Hepatocyte (in vitro differentiated cells): ENCODE measurements around the gene CFAP73.

Experiments used
- EZH2 ChIP-seq: fragments of 200-600 bp; sonication (generic); IDR thresholded peaks from 2 replicates; pipeline ENCODE4 v1.6.1; 2016; ENCODE audit warnings: antibody characterized with exemption, mild to moderate bottlenecking, borderline replicate concordance
- TF ChIP-seq, protein P1 (sequence below): fragments of 200-600 bp; sonication (generic); IDR thresholded peaks from 2 replicates; pipeline ENCODE4 v1.5.1; 2016; ENCODE audit warnings: antibody characterized with exemption, mild to moderate bottlenecking; ENCODE audit not compliant: poor library complexity

DNA sequence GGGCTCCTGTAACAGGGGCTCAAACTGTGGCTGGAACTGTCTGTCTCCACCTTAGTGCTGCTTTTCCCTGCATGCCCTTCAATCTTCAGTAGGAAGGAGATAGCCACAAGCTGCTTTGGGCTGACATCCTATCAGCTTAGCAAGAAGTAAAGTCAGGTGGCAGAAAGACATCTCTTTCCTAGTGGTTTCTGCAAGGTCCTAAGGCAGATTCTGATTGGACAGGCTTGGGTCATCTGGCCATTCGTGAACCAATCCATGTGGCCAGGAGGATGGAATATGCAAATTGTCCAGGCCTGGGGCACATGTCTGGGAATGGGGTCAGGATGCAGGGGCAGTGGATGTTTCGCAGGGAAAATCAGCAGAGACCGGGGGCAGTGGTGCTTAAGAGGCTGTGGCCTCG, 41.2 kb downstream of the CFAP73 start:
- TF ChIP-seq, protein P1, sequence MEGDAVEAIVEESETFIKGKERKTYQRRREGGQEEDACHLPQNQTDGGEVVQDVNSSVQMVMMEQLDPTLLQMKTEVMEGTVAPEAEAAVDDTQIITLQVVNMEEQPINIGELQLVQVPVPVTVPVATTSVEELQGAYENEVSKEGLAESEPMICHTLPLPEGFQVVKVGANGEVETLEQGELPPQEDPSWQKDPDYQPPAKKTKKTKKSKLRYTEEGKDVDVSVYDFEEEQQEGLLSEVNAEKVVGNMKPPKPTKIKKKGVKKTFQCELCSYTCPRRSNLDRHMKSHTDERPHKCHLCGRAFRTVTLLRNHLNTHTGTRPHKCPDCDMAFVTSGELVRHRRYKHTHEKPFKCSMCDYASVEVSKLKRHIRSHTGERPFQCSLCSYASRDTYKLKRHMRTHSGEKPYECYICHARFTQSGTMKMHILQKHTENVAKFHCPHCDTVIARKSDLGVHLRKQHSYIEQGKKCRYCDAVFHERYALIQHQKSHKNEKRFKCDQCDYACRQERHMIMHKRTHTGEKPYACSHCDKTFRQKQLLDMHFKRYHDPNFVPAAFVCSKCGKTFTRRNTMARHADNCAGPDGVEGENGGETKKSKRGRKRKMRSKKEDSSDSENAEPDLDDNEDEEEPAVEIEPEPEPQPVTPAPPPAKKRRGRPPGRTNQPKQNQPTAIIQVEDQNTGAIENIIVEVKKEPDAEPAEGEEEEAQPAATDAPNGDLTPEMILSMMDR: no peak
- no peak for TF ChIP-seq EZH2
